MCF 10A (cell line): ENCODE results near the gene DNAI7. TPM values are rescaled to one million over a fixed set of nuclear protein-coding genes. Genes with fewer than 3 reads are reported as not detected.

Source experiments
- BruUV-seq: library from RNA; stranded (reverse); fragments of 400-500 nt; replicated peaks from 2 replicates; lab custom pipeline; 2021; lab: Mats Ljungman, UMichigan
- CTCF ChIA-PET: fragments of 300-600 bp; sonication (Branson Sonifier 250); formaldehyde crosslinking; extraction: SDS; loops from one replicate; lab custom pipeline; 2021; ENCODE audit warnings: antibody characterized with exemption, inconsistent platforms; lab: Yijun Ruan, JAX
- POLR2A ChIA-PET: fragments of 300-600, 350-650 bp; sonication (Branson Sonifier 250); formaldehyde crosslinking; extraction: SDS; loops from one replicate; lab custom pipeline; 2020; ENCODE audit warnings: antibody characterized with exemption, inconsistent platforms; lab: Yijun Ruan, JAX
- DNase-seq: peaks from one replicate; pipeline ENCODE4 v3.0.0-alpha.2; 2018; ENCODE audit not compliant: unreplicated experiment
- H3K27ac Mint-ChIP-seq: one replicate; pipeline ENCODE4 v1.8.0; 2022; ENCODE audit warnings: mild to moderate bottlenecking, low read depth, mixed read lengths; ENCODE audit not compliant: unreplicated experiment
- H3K27me3 Mint-ChIP-seq: one replicate; pipeline ENCODE4 v1.8.0; 2022; ENCODE audit warnings: mixed read lengths; ENCODE audit not compliant: insufficient read depth, unreplicated experiment
- H3K36me3 Mint-ChIP-seq: one replicate; pipeline ENCODE4 v1.8.0; 2022; ENCODE audit warnings: mild to moderate bottlenecking, moderate library complexity, mixed read lengths; ENCODE audit not compliant: insufficient read depth, unreplicated experiment
- H3K4me1 Mint-ChIP-seq: one replicate; pipeline ENCODE4 v1.8.0; 2022; ENCODE audit warnings: mixed read lengths; ENCODE audit not compliant: insufficient read depth, unreplicated experiment
- H3K4me3 Mint-ChIP-seq: one replicate; pipeline ENCODE4 v1.8.0; 2022; ENCODE audit warnings: mild to moderate bottlenecking, moderate library complexity, mixed read lengths; ENCODE audit not compliant: unreplicated experiment
- H3K9me3 Mint-ChIP-seq: one replicate; pipeline ENCODE4 v1.8.0; 2022; ENCODE audit warnings: mixed read lengths; ENCODE audit not compliant: unreplicated experiment
- intact Hi-C: fragments of 100-400 bp; cut with micrococcal nuclease; formaldehyde crosslinking; loops from 2 replicates; pipeline ENCODE4 v1.14.1; 2022
- total RNA-seq: library from RNA; stranded (reverse); gene quantifications from 2 replicates; pipeline ENCODE4 v1.2.3, GENCODE V29; 2022
- TF ChIP-seq, protein P1 (sequence below): fragments of 200-600 bp; IDR thresholded peaks from one replicate; pipeline ENCODE4 v1.8.0; 2022; ENCODE audit warnings: antibody characterized with exemption, mild to moderate bottlenecking; ENCODE audit not compliant: unreplicated experiment

DNAI7 gene
- total RNA-seq, 1 experiment from 2014 or later, result 0.14 TPM

DNA sequence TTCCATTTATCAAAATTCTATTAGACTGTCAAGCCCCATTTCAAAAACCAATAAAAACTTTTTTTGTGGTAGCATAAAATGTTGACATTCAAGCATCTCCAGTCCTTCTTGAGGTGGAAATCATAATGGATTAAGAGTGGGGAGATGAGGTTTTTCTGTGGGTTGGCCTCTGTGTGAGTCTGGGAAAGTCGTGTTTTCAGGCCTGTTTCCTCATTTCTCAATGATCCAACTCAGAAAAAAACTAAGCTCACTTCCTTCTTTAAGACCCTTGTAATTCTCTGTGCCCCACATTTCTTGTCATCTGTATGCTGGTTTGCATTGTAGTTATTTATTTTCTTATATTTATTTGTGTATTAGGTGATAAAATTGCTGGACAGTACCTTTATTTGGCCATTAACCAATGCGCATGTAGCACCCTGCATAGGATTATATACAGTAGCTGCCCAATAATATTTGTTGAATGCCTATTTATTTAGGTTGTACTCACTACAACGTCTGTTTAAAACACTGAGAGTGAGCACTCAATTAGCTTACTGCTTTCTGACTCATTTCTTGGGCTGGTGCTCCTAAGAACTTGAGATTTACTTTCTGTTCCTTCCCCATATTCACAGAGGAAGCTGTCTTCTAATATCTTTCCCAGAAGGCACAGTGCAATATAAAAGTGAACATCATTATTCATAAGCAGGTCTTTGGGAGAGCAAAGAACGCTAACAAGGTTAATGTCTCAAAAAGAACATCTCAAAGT is 121.9 kb downstream of the DNAI7 start:
- intact Hi-C loops, result no loop called here
- H3K9me3 Mint-ChIP-seq, result no peaks in the 10 kb centered on the region
- DNase-seq, result no peak
- TF ChIP-seq, protein P1, sequence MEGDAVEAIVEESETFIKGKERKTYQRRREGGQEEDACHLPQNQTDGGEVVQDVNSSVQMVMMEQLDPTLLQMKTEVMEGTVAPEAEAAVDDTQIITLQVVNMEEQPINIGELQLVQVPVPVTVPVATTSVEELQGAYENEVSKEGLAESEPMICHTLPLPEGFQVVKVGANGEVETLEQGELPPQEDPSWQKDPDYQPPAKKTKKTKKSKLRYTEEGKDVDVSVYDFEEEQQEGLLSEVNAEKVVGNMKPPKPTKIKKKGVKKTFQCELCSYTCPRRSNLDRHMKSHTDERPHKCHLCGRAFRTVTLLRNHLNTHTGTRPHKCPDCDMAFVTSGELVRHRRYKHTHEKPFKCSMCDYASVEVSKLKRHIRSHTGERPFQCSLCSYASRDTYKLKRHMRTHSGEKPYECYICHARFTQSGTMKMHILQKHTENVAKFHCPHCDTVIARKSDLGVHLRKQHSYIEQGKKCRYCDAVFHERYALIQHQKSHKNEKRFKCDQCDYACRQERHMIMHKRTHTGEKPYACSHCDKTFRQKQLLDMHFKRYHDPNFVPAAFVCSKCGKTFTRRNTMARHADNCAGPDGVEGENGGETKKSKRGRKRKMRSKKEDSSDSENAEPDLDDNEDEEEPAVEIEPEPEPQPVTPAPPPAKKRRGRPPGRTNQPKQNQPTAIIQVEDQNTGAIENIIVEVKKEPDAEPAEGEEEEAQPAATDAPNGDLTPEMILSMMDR, result no peak
- no peaks in the 10 kb centered on the region for H3K4me1 Mint-ChIP-seq
- no peaks in the 10 kb centered on the region for H3K27me3 Mint-ChIP-seq
- CTCF ChIA-PET, result interaction anchor here (1.0 to 1.2 kb wide), 2 partner anchors 12 to 27 kb away, joined by 3 read pairs; no protein-coding TSS in a partner anchor
- no TSS peak for BruUV-seq
- H3K36me3 Mint-ChIP-seq, result no peaks in the 10 kb centered on the region
- no peak overlapping the region for H3K27ac Mint-ChIP-seq
- H3K4me3 Mint-ChIP-seq, result no peak overlapping the region
- POLR2A ChIA-PET, result no interaction called here

DNA sequence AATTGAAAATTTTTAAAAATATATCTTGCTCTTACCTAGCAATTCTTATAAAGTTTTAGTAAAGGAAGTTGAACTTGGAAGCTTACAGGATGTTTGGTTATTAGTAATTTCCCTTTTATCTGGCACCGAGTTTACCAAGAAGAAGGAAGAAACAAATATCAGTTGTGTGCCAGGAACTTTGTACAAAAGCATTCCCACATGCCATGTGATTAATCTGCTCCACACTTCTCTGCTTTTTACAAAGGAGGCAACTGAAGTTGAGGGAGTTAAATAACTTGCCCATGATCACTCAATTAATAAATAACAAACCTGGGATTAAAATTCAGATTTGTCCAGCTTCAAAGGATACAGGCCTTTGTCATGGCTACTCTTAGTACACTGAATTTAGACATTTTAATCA is 123.6 kb downstream of the DNAI7 start:
- no peaks in the 10 kb centered on the region for H3K36me3 Mint-ChIP-seq
- CTCF ChIA-PET, result no interaction called here
- POLR2A ChIA-PET, result interaction anchor here (1.0 to 1.1 kb wide), 3 partner anchors 9 to 18 kb away, joined by 3 to 6 read pairs (median 3); no protein-coding TSS in a partner anchor
- no peaks in the 10 kb centered on the region for H3K27me3 Mint-ChIP-seq
- no peak overlapping the region for H3K27ac Mint-ChIP-seq
- H3K4me3 Mint-ChIP-seq, result no peak overlapping the region
- intact Hi-C loops, result no loop called here
- no peaks in the 10 kb centered on the region for H3K9me3 Mint-ChIP-seq
- DNase-seq, result no peak
- H3K4me1 Mint-ChIP-seq, result no peaks in the 10 kb centered on the region
- TF ChIP-seq, protein P1, result no peak
- no TSS peak for BruUV-seq

DNA sequence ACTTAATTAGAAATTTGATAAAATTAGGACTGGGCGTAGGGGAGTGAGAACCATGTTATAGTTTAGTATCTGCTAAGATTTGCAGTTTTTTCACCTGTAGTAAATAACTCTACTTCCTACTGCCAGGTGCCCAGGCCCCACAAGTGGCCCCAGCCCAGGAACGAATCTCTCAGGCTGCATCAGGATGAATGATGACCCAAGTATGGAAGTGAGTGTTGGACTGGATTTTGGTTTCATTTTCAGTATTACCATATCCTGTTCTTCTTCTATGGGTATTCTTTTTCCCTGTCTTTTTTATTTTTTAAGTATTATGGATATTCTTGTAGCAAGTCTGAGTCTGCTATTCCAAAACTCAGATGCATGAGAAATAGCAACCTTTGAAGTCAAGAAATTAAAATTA is 125.7 kb downstream of the DNAI7 start:
- no TSS peak for BruUV-seq
- ChIA-PET POLR2A (interaction anchor here (0.7 kb wide), 1 partner anchor 20 kb away, joined by 4 read pairs; no protein-coding TSS in a partner anchor), CTCF (no interaction called here)
- H3K27me3 Mint-ChIP-seq, result no peaks in the 10 kb centered on the region
- TF ChIP-seq, protein P1, result no peak
- DNase-seq, result no peak
- intact Hi-C loops, result no loop called here
- H3K4me1 Mint-ChIP-seq, result no peaks in the 10 kb centered on the region
- no peaks in the 10 kb centered on the region for H3K36me3 Mint-ChIP-seq
- H3K27ac Mint-ChIP-seq, result no peak overlapping the region
- H3K4me3 Mint-ChIP-seq, result no peak overlapping the region
- H3K9me3 Mint-ChIP-seq, result no peaks in the 10 kb centered on the region

DNA sequence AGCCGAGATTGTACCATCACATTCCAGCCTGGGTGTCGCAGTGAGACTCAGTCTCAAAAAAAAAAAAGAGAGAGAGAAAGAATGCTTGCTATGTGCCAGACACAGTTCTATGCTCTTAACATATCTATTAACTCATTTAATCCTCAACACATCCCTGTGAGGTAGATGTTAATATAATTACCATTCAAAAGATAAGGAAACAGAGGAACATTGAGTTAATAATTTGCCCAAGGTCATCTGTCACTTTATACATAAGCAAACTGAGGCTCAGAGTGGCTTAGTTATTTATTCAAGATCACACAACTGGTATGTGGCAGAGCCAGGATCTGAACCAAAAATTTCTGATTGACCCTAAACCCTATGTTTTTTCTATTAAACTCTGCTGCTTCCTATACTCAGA is 129.9 kb downstream of the DNAI7 start:
- H3K4me3 Mint-ChIP-seq, result no peak overlapping the region
- H3K4me1 Mint-ChIP-seq, result no peaks in the 10 kb centered on the region
- H3K27me3 Mint-ChIP-seq, result no peaks in the 10 kb centered on the region
- CTCF ChIA-PET, result no interaction called here
- TF ChIP-seq, protein P1, result no peak
- H3K27ac Mint-ChIP-seq, result no peak overlapping the region
- intact Hi-C loops, result no loop called here
- BruUV-seq, result no TSS peak
- POLR2A ChIA-PET, result interaction anchor here (0.7 kb wide), 1 partner anchor 67 kb away, joined by 3 read pairs; no protein-coding TSS in a partner anchor
- no peak for DNase-seq
- H3K9me3 Mint-ChIP-seq, result no peaks in the 10 kb centered on the region
- no peaks in the 10 kb centered on the region for H3K36me3 Mint-ChIP-seq
